Endothelial cell of umbilical vein (primary cell): Measurements from ENCODE around the gene TGM4. TPM values are rescaled to one million over a fixed set of nuclear protein-coding genes. Genes with fewer than 3 reads are reported as not detected.

Experiments
- BruUV-seq: library from RNA; stranded (reverse); fragments of 400-500 nt; replicated peaks from 2 replicates; lab custom pipeline; 2021; lab: Mats Ljungman, UMichigan
- CTCF ChIA-PET: fragments of 300-600, 350-600 bp; sonication (Branson Sonifier 250); formaldehyde crosslinking; loops from one replicate; lab custom pipeline; 2021; ENCODE audit warnings: antibody characterized with exemption, inconsistent platforms; lab: Charles Lee
- POLR2A ChIA-PET: fragments of 300-600, 350-600 bp; sonication (Branson Sonifier 250); formaldehyde crosslinking; loops from one replicate; lab custom pipeline; 2021; ENCODE audit warnings: antibody characterized with exemption, inconsistent platforms; lab: Charles Lee
- DNase-seq: peaks from one replicate; pipeline ENCODE4 v3.0.0-alpha.2; 2011; ENCODE audit warnings: low read depth, low spot score
- FAIRE-seq: peaks from 2 replicates; lab custom pipeline; 2011; peaks lifted over from hg19 to GRCh38; lab: Jason Lieb, UNC
- H2AFZ ChIP-seq: 2 replicates; pipeline ENCODE4 v1.6.0; 2012; ENCODE audit warnings: low read depth, low read length, control low read depth, inconsistent platforms
- H3K27ac ChIP-seq: 2 replicates; pipeline ENCODE4 v1.5.1; 2011; ENCODE audit warnings: low read depth, mild to moderate bottlenecking, control low read depth, low read length, moderate library complexity; ENCODE audit not compliant: insufficient read depth
- H3K27me3 ChIP-seq, 2 experiments: 2 replicates each; pipeline versions ENCODE4 v1.6.0 to v1.6.1; 2011; ENCODE audit warnings: low read length in 2 of 2, mixed read lengths in 1 of 2; ENCODE audit not compliant: control insufficient read depth in 2 of 2, insufficient read depth in 2 of 2
- H3K36me3 ChIP-seq, 2 experiments: 2 replicates in 1 of 2; 3 replicates in 1 of 2; pipeline ENCODE4 v1.5.1; 2011; ENCODE audit warnings: low read length in 2 of 2, mild to moderate bottlenecking in 1 of 2, moderate library complexity in 1 of 2; ENCODE audit not compliant: control insufficient read depth in 2 of 2, insufficient read depth in 2 of 2; ENCODE audit errors: extremely low read depth in 1 of 2
- H3K4me1 ChIP-seq: 3 replicates; pipeline ENCODE4 v1.5.1; 2011; ENCODE audit warnings: mild to moderate bottlenecking, low read length; ENCODE audit not compliant: control insufficient read depth, insufficient read depth; ENCODE audit errors: extremely low read depth
- H3K4me2 ChIP-seq: 2 replicates; pipeline ENCODE4 v1.6.1; 2011; ENCODE audit warnings: low read length, control low read depth, mixed read lengths; ENCODE audit not compliant: insufficient read depth
- H3K4me3 ChIP-seq, 3 experiments: fragments of 200-600 bp in 1 of 3; sonication (generic), shearing (Covaris generic) in 1 of 3; replicated peaks in 1 of 3; 2 replicates each; pipeline ENCODE4 v1.5.1; 2011 to 2016; ENCODE audit warnings: control low read depth in 3 of 3, low read length in 3 of 3, mild to moderate bottlenecking in 2 of 3, inconsistent platforms in 1 of 3, low read depth in 1 of 3, moderate library complexity in 1 of 3; ENCODE audit not compliant: insufficient read depth in 1 of 3
- H3K79me2 ChIP-seq: 2 replicates; pipeline ENCODE4 v1.6.0; 2012; ENCODE audit warnings: low read length, inconsistent platforms; ENCODE audit not compliant: control insufficient read depth, insufficient read depth
- H3K9ac ChIP-seq: replicated peaks from 2 replicates; pipeline ENCODE3; 2011; ENCODE audit warnings: low read length, control low read depth; ENCODE audit not compliant: insufficient read depth; ENCODE audit errors: extremely low read depth
- H3K9me1 ChIP-seq: replicated peaks from 3 replicates; pipeline ENCODE4 v1.6.0; 2011; ENCODE audit warnings: mild to moderate bottlenecking, low read length; ENCODE audit not compliant: control insufficient read depth, insufficient read depth; ENCODE audit errors: extremely low read depth
- H3K9me3 ChIP-seq: replicated peaks from 2 replicates; pipeline ENCODE4 v1.5.1; 2012; ENCODE audit warnings: low read length, inconsistent platforms; ENCODE audit not compliant: control insufficient read depth, insufficient read depth
- H4K20me1 ChIP-seq: replicated peaks from 2 replicates; pipeline ENCODE3; 2011; ENCODE audit warnings: mild to moderate bottlenecking, low read length; ENCODE audit not compliant: control insufficient read depth, insufficient read depth; ENCODE audit errors: extremely low read depth
- CTCF ChIP-seq, 2 donors: IDR thresholded peaks; 1 replicate in 1 of 2; 2 replicates in 1 of 2; pipeline ENCODE4 v1.5.1; 2011; ENCODE audit warnings: low read length in 2 of 2, mild to moderate bottlenecking in 2 of 2, moderate library complexity in 2 of 2, control low read depth in 1 of 2, inconsistent platforms in 1 of 2, low read depth in 1 of 2; ENCODE audit not compliant: insufficient read depth in 1 of 2; ENCODE audit errors: extremely low read depth in 1 of 2
- EZH2 ChIP-seq: IDR thresholded peaks from 2 replicates; pipeline ENCODE4 v1.6.1; 2012; ENCODE audit warnings: borderline replicate concordance, low read depth, mild to moderate bottlenecking, moderate library complexity, low read length, inconsistent platforms; ENCODE audit not compliant: severe bottlenecking
- FOS ChIP-seq: IDR thresholded peaks from 2 replicates; pipeline ENCODE4 v1.6.1; 2011; ENCODE audit warnings: mild to moderate bottlenecking, low read length, moderate library complexity, borderline replicate concordance; ENCODE audit not compliant: insufficient read depth
- GATA2 ChIP-seq: IDR thresholded peaks from 2 replicates; pipeline ENCODE4 v1.7.0; 2011; ENCODE audit warnings: low read depth, mild to moderate bottlenecking, moderate library complexity, mixed read lengths, low read length; ENCODE audit not compliant: insufficient read length, insufficient read depth
- JUN ChIP-seq: IDR thresholded peaks from 2 replicates; pipeline ENCODE4 v1.6.1; 2011; ENCODE audit warnings: borderline replicate concordance, low read depth; ENCODE audit not compliant: insufficient read length, insufficient read depth
- MAX ChIP-seq: IDR thresholded peaks from 2 replicates; pipeline ENCODE4 v1.6.1; 2011; ENCODE audit not compliant: insufficient read depth, insufficient read length
- MYC ChIP-seq: IDR thresholded peaks from one replicate; pipeline ENCODE4 v1.6.1; 2011; ENCODE audit warnings: mild to moderate bottlenecking, low read depth, low read length
- POLR2A ChIP-seq: IDR thresholded peaks from 2 replicates; pipeline ENCODE4 v1.6.1; 2012; ENCODE audit warnings: low read depth, mild to moderate bottlenecking, control low read depth, low read length
- POLR2AphosphoS5 ChIP-seq: IDR thresholded peaks from 2 replicates; pipeline ENCODE4 v1.6.1; 2012; ENCODE audit warnings: low read depth, mild to moderate bottlenecking, control low read depth, low read length, moderate library complexity; ENCODE audit not compliant: insufficient read depth
- dilution Hi-C: fragments of 300-500 bp; cut with MboI; formaldehyde crosslinking; loops from one replicate; pipeline ENCODE4 v1.15.0; 2019; ENCODE audit warnings: low sequenced_read_pairs; ENCODE audit not compliant: extremely low pct_ligation_motif_present
- intact Hi-C: fragments of 100-400 bp; cut with micrococcal nuclease; formaldehyde crosslinking; loops from one replicate; pipeline ENCODE4 v1.10.0; 2022
- polyA plus RNA-seq, 4 experiments: library from polyadenylated mRNA; depleted of rRNA in 3 of 4; stranded (reverse) in 3 of 4; unstranded in 1 of 4; fragments of >200 nt; gene quantifications; 2 replicates each; pipeline versions ENCODE4 v1.2.1 to v1.2.3, GENCODE V29; 2011 to 2012; ENCODE audit warnings: missing spikeins in 1 of 4
- total RNA-seq: library from RNA; stranded (reverse); gene quantifications from 2 replicates; pipeline ENCODE4 v1.2.3, GENCODE V29; 2021

The TGM4 gene
- total and polyA plus RNA-seq, 2 donors (not counting 3 experiments of a cell fraction or from before 2014, with no cell fraction given), result 0.11 to 0.24 TPM

GRCh38 chr3:44906997-44907396 is 32.6 kb downstream of the TGM4 start:
- no peak overlapping the region for H3K9ac ChIP-seq
- TF ChIP-seq CTCF (IDR thresholded peaks at IDR 0.05; ENCODE audit: extremely low read depth in 1 of 2, insufficient read depth in 1 of 2, low read depth in 1 of 2, low read length in 2 of 2), result no peak
- TF ChIP-seq FOS, result no peak
- TF ChIP-seq MYC, result no peak
- no peak for TF ChIP-seq EZH2
- TF ChIP-seq MAX, result no peak
- TF ChIP-seq POLR2A, result no peak
- no peak for TF ChIP-seq GATA2
- TF ChIP-seq JUN, result no peak
- TF ChIP-seq POLR2AphosphoS5, result no peak
- H3K27me3 ChIP-seq, result peaks cover 0 to 10% of the 10 kb centered on the region in 2 experiments
- H3K4me1 ChIP-seq, result no peaks in the 10 kb centered on the region
- intact Hi-C loops (no loop called here), dilution Hi-C loops (no loop called here)
- H2AFZ ChIP-seq, result no peak overlapping the region
- H3K27ac ChIP-seq, result no peak overlapping the region
- no TSS peak for BruUV-seq
- no peaks in the 10 kb centered on the region for H3K79me2 ChIP-seq
- no peak overlapping the region for H3K4me2 ChIP-seq
- ChIA-PET POLR2A (interaction anchor here (0.6 kb wide), 1 partner anchor 69 kb away, joined by 3 read pairs; no protein-coding TSS in a partner anchor), CTCF (interaction anchor here (1.6 kb wide), 1 partner anchor 8 kb away, joined by 3 read pairs; no protein-coding TSS in a partner anchor)
- FAIRE-seq (no peak), DNase-seq (no peak)
- H4K20me1 ChIP-seq, result no peaks in the 10 kb centered on the region
- no peaks in the 10 kb centered on the region for H3K36me3 ChIP-seq
- H3K9me3 ChIP-seq, result no peaks in the 10 kb centered on the region
- no peaks in the 10 kb centered on the region for H3K9me1 ChIP-seq
- no peak overlapping the region for H3K4me3 ChIP-seq
